IMR-90 (cell line): ENCODE data around the gene PACSIN2. TPM values are rescaled to one million over a fixed set of nuclear protein-coding genes. Genes with fewer than 3 reads are reported as not detected.

Experiments
- ATAC-seq: fragments of 200-7000 bp; cut with Tn5 transposase; 2 replicates; pipeline ENCODE4 v1.9.1; 2020; ENCODE audit warnings: low read depth, mild to moderate bottlenecking, moderate library complexity
- BruUV-seq: library from RNA; stranded (reverse); fragments of 400-500 nt; replicated peaks from 2 replicates; lab custom pipeline; 2021; lab: Mats Ljungman, UMichigan
- CTCF ChIA-PET: fragments of 300-600 bp; formaldehyde crosslinking; extraction: SDS; loops from one replicate; lab custom pipeline; 2021; ENCODE audit warnings: antibody characterized with exemption; lab: Yijun Ruan, JAX
- POLR2A ChIA-PET: fragments of 300-600 bp; sonication (Branson Sonifier 250); formaldehyde crosslinking; loops from one replicate; lab custom pipeline; 2022; ENCODE audit warnings: antibody characterized with exemption; ENCODE audit not compliant: unreplicated experiment; lab: Charles Lee
- DNase-seq: peaks from one replicate; pipeline ENCODE4 v3.0.0; 2013
- H2AFZ ChIP-seq: replicated peaks from 2 replicates; pipeline ENCODE3; 2013; ENCODE audit warnings: low read length, mild to moderate bottlenecking; ENCODE audit not compliant: poor library complexity
- H2AK5ac ChIP-seq: 2 replicates; pipeline ENCODE4 v1.6.1; 2013; ENCODE audit warnings: low read depth, low read length, inconsistent platforms
- H2AK9ac ChIP-seq: replicated peaks from 2 replicates; pipeline ENCODE3; 2013; ENCODE audit warnings: mild to moderate bottlenecking, low read depth, low read length, moderate library complexity; ENCODE audit not compliant: poor library complexity
- H2BK120ac ChIP-seq: 2 replicates; pipeline ENCODE4 v1.6.1; 2013; ENCODE audit warnings: low read depth, low read length, inconsistent platforms
- H2BK15ac ChIP-seq: 3 replicates; pipeline ENCODE4 v1.6.1; 2013; ENCODE audit warnings: low read depth, low read length, inconsistent platforms
- H2BK20ac ChIP-seq: 2 replicates; pipeline ENCODE4 v1.6.1; 2013; ENCODE audit warnings: low read depth, mild to moderate bottlenecking, inconsistent platforms, low read length, moderate library complexity
- H2BK5ac ChIP-seq: 2 replicates; pipeline ENCODE4 v1.6.1; 2013; ENCODE audit warnings: mild to moderate bottlenecking, low read depth, low read length, inconsistent platforms; ENCODE audit not compliant: poor library complexity, severe bottlenecking
- H3K14ac ChIP-seq: replicated peaks from 2 replicates; pipeline ENCODE4 v1.6.1; 2013; ENCODE audit warnings: low read depth, low read length, inconsistent platforms
- H3K18ac ChIP-seq: 2 replicates; pipeline ENCODE4 v1.6.1; 2013; ENCODE audit warnings: low read depth, low read length, control low read depth
- H3K23ac ChIP-seq: 2 replicates; pipeline ENCODE4 v1.6.1; 2013; ENCODE audit warnings: low read depth, low read length, inconsistent platforms
- H3K27ac ChIP-seq: 2 replicates; pipeline ENCODE4 v1.5.1; 2013; ENCODE audit warnings: mild to moderate bottlenecking, control low read depth, low read length; ENCODE audit not compliant: insufficient read depth
- H3K27me3 ChIP-seq: 2 replicates; pipeline ENCODE4 v1.6.1; 2013; ENCODE audit warnings: low read length; ENCODE audit not compliant: control insufficient read depth, insufficient read depth
- H3K36me3 ChIP-seq: 2 replicates; pipeline ENCODE4 v1.6.1; 2013; ENCODE audit warnings: low read length, mixed read lengths; ENCODE audit not compliant: control insufficient read depth, insufficient read depth
- H3K4ac ChIP-seq: 2 replicates; pipeline ENCODE4 v1.6.1; 2013; ENCODE audit warnings: low read depth, low read length, inconsistent platforms
- H3K4me1 ChIP-seq: 2 replicates; pipeline ENCODE4 v1.6.1; 2013; ENCODE audit warnings: low read length, mixed read lengths; ENCODE audit not compliant: control insufficient read depth, insufficient read depth
- H3K4me2 ChIP-seq: 2 replicates; pipeline ENCODE4 v1.6.1; 2013; ENCODE audit warnings: low read depth, mild to moderate bottlenecking, control low read depth, low read length, moderate library complexity
- H3K4me3 ChIP-seq: 2 replicates; pipeline ENCODE4 v1.5.1; 2013; ENCODE audit warnings: low read depth, mild to moderate bottlenecking, control low read depth, low read length, moderate library complexity; ENCODE audit not compliant: insufficient read depth
- H3K56ac ChIP-seq: 2 replicates; pipeline ENCODE4 v1.6.1; 2013; ENCODE audit warnings: low read length, inconsistent platforms; ENCODE audit not compliant: insufficient read depth; ENCODE audit errors: extremely low read depth
- H3K79me1 ChIP-seq, 2 experiments: 2 replicates each; pipeline ENCODE4 v1.6.1; 2013; ENCODE audit warnings: low read length in 2 of 2, inconsistent platforms in 1 of 2, low read depth in 1 of 2
- H3K9ac ChIP-seq: 2 replicates; pipeline ENCODE4 v1.6.1; 2013; ENCODE audit warnings: low read depth, low read length, control low read depth
- H3K9me1 ChIP-seq: 2 replicates; pipeline ENCODE4 v1.6.1; 2013; ENCODE audit warnings: low read length, inconsistent platforms; ENCODE audit not compliant: insufficient read depth
- H3K9me3 ChIP-seq: 2 replicates; pipeline ENCODE4 v1.6.1; 2013; ENCODE audit warnings: low read length; ENCODE audit not compliant: control insufficient read depth, insufficient read depth
- H4K20me1 ChIP-seq: 2 replicates; pipeline ENCODE4 v1.6.1; 2013; ENCODE audit warnings: low read length, inconsistent platforms; ENCODE audit not compliant: insufficient read depth
- H4K5ac ChIP-seq: 2 replicates; pipeline ENCODE4 v1.6.1; 2013; ENCODE audit warnings: mild to moderate bottlenecking, low read depth, low read length, control low read depth
- H4K8ac ChIP-seq, 2 experiments: 2 replicates each; pipeline ENCODE4 v1.6.1; 2013; ENCODE audit warnings: low read depth in 2 of 2, low read length in 2 of 2, control low read depth in 1 of 2, inconsistent platforms in 1 of 2
- H4K91ac ChIP-seq: 2 replicates; pipeline ENCODE4 v1.6.1; 2013; ENCODE audit warnings: low read depth, low read length, inconsistent platforms; ENCODE audit not compliant: insufficient read depth
- BHLHE40 ChIP-seq: fragments of 150-350 bp; IDR thresholded peaks from 2 replicates; pipeline ENCODE4 v1.6.1; 2016; ENCODE audit warnings: mild to moderate bottlenecking, low read depth, low read length
- FOS ChIP-seq: fragments of 150-350 bp; IDR thresholded peaks from 2 replicates; pipeline ENCODE4 v1.6.1; 2016; ENCODE audit warnings: low read depth, low read length
- MAFK ChIP-seq: IDR thresholded peaks from 2 replicates; pipeline ENCODE4 v1.6.1; 2012; ENCODE audit warnings: low read depth, low read length, improper control_type of control experiment
- MAZ ChIP-seq: IDR thresholded peaks from 2 replicates; pipeline ENCODE4 v1.6.1; 2012; ENCODE audit warnings: low read depth, mild to moderate bottlenecking, low read length, improper control_type of control experiment, moderate library complexity, borderline replicate concordance
- NFE2L2 ChIP-seq: fragments of 150-350 bp; IDR thresholded peaks from 2 replicates; pipeline ENCODE4 v1.6.1; 2016; ENCODE audit warnings: low read depth, mild to moderate bottlenecking, low read length
- POLR2A ChIP-seq: IDR thresholded peaks from 2 replicates; pipeline ENCODE4 v1.6.1; 2012; ENCODE audit warnings: mild to moderate bottlenecking, low read depth, low read length
- RFX5 ChIP-seq: IDR thresholded peaks from 2 replicates; pipeline ENCODE4 v1.8.0; 2012; ENCODE audit warnings: low read depth, mild to moderate bottlenecking, low read length, moderate library complexity
- SMC3 ChIP-seq: fragments of 150-350 bp; IDR thresholded peaks from 2 replicates; pipeline ENCODE4 v1.6.1; 2016; ENCODE audit warnings: low read depth, mild to moderate bottlenecking, antibody characterized with exemption, low read length, moderate library complexity
- WGBS, 2 experiments: methylation state at CpG; one replicate each; pipeline versions ENCODE4 v1.1.5 to v1.1.7; 2013; ENCODE audit warnings: missing lambda C conversion rate in 2 of 2; ENCODE audit not compliant: insufficient read length in 1 of 2; ENCODE audit errors: extremely low coverage in 2 of 2; 5-methylcytosine and 5-hydroxymethylcytosine counted together
- dilution Hi-C: fragments of 300-500 bp; cut with HindIII; formaldehyde crosslinking; loops from one replicate; pipeline ENCODE4 v1.14.3; 2018; ENCODE audit warnings: low sequenced_read_pairs; ENCODE audit not compliant: unreplicated experiment
- in situ Hi-C: fragments of 300-500 bp; cut with MboI; formaldehyde crosslinking; loops from 3 replicates; pipeline ENCODE4 v1.14.3; 2019; ENCODE audit warnings: low sequenced_read_pairs, inconsistent platforms, mixed read lengths
- intact Hi-C: fragments of 100-400 bp; cut with micrococcal nuclease; formaldehyde crosslinking; loops from 2 replicates; pipeline ENCODE4 v1.10.0; 2022
- polyA plus RNA-seq, 3 experiments: library from polyadenylated mRNA; depleted of rRNA; stranded (reverse); fragments of >200 nt; gene quantifications; 2 replicates each; pipeline ENCODE4 v1.2.3, GENCODE V29; 2012; ENCODE audit warnings: low replicate concordance in 1 of 3
- total RNA-seq: library from RNA; depleted of rRNA; stranded (reverse); fragments of >200 nt; gene quantifications from 2 replicates; pipeline ENCODE4 v1.2.3, GENCODE V29; 2012
- TF ChIP-seq, protein P1 (sequence below): fragments of 150-350 bp; IDR thresholded peaks from 2 replicates; pipeline ENCODE4 v1.6.1; 2017; ENCODE audit warnings: mild to moderate bottlenecking, antibody characterized with exemption, low read length, low read depth

PACSIN2 gene
- total and polyA plus RNA-seq, 2 of the 4 experiments (the other 2 are of a cell fraction) = 85.0 to 118 TPM

DNA sequence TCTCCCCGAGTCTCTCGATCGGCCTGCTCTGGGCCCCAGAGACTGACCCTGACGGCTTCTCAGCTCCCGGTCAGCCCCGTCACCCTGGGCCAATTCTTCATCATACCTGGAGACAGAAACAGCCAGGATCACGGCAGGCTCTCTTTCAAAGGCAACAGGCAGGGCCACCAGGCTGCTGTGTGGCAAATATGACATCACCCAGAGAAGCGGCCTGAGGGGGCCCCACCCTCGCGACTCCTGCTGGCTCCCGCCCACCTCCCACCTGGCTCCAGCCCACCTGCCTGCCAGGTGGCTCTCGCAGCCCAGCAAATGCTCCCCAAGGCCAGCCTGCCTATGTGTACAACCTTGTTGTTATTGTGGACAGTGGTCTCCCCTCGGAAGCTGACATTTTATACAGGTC, 24.9 kb upstream of the PACSIN2 start:
- H3K4ac ChIP-seq = no peak overlapping the region
- no peak overlapping the region for H3K56ac ChIP-seq
- ATAC-seq (no peak), DNase-seq (no peak)
- H3K4me1 ChIP-seq = 0 out of 2 replicates have a peak, but pooled peaks cover 1% of the 10 kb centered on the region
- no peak overlapping the region for H3K23ac ChIP-seq
- H3K9ac ChIP-seq = no peak overlapping the region
- H3K4me3 ChIP-seq = no peak overlapping the region
- H2BK15ac ChIP-seq = no peak overlapping the region
- no peak overlapping the region for H3K14ac ChIP-seq
- POLR2A ChIA-PET = no interaction called here
- no peak overlapping the region for H2BK5ac ChIP-seq
- H4K20me1 ChIP-seq = no peaks in the 10 kb centered on the region
- no peak overlapping the region for H4K8ac ChIP-seq
- H3K36me3 ChIP-seq = no peaks in the 10 kb centered on the region
- no peak overlapping the region for H3K4me2 ChIP-seq
- dilution Hi-C loops (no loop called here), in situ Hi-C loops (no loop called here), intact Hi-C loops (no loop called here)
- no peak overlapping the region for H2AK5ac ChIP-seq
- no peak overlapping the region for H2BK120ac ChIP-seq
- no TSS peak for BruUV-seq
- no peak overlapping the region for H2AK9ac ChIP-seq
- H3K9me3 ChIP-seq = no peaks in the 10 kb centered on the region
- WGBS, 2 experiments = 78% methylated on average over 6 of the region's 13 CpGs; no CpG with 5 or more reads in 1 of the 2 experiments
- H4K91ac ChIP-seq = no peak overlapping the region
- H3K27ac ChIP-seq = no peak overlapping the region
- H4K5ac ChIP-seq = no peak overlapping the region
- CTCF ChIA-PET = interaction anchor here (0.6 kb wide), 1 partner anchor 11 kb away, joined by 4 read pairs; no protein-coding TSS in a partner anchor
- H2AFZ ChIP-seq = no peak overlapping the region
- no peak overlapping the region for H2BK20ac ChIP-seq
- 0 out of 2 replicates have a peak, but pooled peaks cover 2% of the 10 kb centered on the region for H3K9me1 ChIP-seq
- no peak overlapping the region for H3K18ac ChIP-seq
- H3K27me3 ChIP-seq = no peaks in the 10 kb centered on the region
- TF ChIP-seq, protein P1, sequence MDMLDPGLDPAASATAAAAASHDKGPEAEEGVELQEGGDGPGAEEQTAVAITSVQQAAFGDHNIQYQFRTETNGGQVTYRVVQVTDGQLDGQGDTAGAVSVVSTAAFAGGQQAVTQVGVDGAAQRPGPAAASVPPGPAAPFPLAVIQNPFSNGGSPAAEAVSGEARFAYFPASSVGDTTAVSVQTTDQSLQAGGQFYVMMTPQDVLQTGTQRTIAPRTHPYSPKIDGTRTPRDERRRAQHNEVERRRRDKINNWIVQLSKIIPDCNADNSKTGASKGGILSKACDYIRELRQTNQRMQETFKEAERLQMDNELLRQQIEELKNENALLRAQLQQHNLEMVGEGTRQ = no peak
- TF ChIP-seq FOS (no peak), POLR2A (no peak), MAFK (no peak), NFE2L2 (no peak), MAZ (no peak), SMC3 (no peak), RFX5 (no peak), BHLHE40 (no peak)
- no peaks in the 10 kb centered on the region for H3K79me1 ChIP-seq
